ENCODE data around the gene SNAPC5. TPM values are rescaled to one million over a fixed set of nuclear protein-coding genes. Genes with fewer than 3 reads are reported as not detected.
A peak's percentile ranks its signal among the peaks of the same experiment; 100 is the strongest.

The SNAPC5 gene
- total and polyA plus RNA-seq, 2 of the 13 experiments (the other 11 are each of a cell fraction or from before 2014, with no cell fraction given) = 14.8 to 36.2 TPM

DNA sequence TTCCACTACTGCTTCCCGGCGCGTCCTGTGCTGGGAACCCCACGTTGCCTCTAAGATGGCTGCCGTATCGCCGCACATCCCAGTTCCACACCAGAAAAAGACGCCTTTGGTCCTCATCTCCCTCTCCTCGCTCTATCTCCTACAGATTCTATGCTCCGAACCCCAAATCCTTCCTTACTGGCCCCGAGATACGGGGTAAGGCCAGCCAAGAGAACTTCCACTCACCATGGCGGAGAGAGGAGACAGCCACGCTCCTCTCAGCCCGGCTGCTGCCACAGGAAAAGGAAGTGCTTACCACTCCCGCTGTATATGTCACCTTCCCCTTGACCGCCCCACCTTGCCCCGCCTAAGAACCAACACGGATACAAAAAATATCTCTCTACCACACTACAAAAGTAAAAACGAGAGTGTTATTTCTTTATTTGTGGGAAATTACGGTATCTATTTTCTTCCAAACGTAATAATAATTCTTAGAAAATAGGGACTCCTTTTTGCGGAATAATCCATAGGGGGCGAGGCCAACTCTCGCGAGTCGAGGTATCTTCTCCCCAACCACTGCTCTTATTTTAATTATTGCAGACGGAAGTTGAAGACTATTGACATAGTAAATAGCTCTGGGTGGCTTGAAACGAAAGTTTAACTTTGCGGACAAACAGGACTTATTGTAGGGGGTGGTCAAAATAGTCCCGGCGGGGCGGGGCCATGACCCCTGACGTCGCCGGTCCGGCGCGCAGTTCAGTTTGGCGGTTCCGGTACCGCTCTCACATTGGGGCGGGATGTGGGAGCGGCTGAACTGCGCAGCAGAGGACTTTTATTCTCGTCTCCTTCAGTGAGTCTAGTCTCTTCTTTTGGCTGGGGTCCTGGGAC is 7.2 kb upstream of the SNAPC5 start, which contains the start of the genes RPL4 and ZWILCH (continued):
- TF ChIP-seq, protein P1, sequence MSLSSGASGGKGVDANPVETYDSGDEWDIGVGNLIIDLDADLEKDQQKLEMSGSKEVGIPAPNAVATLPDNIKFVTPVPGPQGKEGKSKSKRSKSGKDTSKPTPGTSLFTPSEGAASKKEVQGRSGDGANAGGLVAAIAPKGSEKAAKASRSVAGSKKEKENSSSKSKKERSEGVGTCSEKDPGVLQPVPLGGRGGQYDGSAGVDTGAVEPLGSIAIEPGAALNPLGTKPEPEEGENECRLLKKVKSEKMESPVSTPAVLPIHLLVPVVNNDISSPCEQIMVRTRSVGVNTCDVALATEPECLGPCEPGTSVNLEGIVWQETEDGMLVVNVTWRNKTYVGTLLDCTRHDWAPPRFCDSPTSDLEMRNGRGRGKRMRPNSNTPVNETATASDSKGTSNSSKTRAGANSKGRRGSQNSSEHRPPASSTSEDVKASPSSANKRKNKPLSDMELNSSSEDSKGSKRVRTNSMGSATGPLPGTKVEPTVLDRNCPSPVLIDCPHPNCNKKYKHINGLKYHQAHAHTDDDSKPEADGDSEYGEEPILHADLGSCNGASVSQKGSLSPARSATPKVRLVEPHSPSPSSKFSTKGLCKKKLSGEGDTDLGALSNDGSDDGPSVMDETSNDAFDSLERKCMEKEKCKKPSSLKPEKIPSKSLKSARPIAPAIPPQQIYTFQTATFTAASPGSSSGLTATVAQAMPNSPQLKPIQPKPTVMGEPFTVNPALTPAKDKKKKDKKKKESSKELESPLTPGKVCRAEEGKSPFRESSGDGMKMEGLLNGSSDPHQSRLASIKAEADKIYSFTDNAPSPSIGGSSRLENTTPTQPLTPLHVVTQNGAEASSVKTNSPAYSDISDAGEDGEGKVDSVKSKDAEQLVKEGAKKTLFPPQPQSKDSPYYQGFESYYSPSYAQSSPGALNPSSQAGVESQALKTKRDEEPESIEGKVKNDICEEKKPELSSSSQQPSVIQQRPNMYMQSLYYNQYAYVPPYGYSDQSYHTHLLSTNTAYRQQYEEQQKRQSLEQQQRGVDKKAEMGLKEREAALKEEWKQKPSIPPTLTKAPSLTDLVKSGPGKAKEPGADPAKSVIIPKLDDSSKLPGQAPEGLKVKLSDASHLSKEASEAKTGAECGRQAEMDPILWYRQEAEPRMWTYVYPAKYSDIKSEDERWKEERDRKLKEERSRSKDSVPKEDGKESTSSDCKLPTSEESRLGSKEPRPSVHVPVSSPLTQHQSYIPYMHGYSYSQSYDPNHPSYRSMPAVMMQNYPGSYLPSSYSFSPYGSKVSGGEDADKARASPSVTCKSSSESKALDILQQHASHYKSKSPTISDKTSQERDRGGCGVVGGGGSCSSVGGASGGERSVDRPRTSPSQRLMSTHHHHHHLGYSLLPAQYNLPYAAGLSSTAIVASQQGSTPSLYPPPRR (CRISPR knock-in tag; IDR thresholded peaks at IDR 0.05; ENCODE audit: borderline replicate concordance) = no peak; the same call in 1 of the 2 replicates
- TF ChIP-seq ZSCAN21 (CRISPR knock-in tag; IDR thresholded peaks at IDR 0.05; ENCODE audit: borderline replicate concordance) (no peak), ZSCAN9 (CRISPR knock-in tag; IDR thresholded peaks at IDR 0.05; ENCODE audit: borderline replicate concordance) (peak; percentile 61; the same call in 1 of the 2 replicates), ZNF546 (CRISPR knock-in tag; conservative IDR thresholded peaks at IDR 0.05) (peak; percentile 85), ARHGAP35 (CRISPR knock-in tag; IDR thresholded peaks at IDR 0.05; ENCODE audit: borderline replicate concordance) (no peak), GABPB1 (CRISPR knock-in tag; IDR thresholded peaks at IDR 0.05) (peak; percentile 94), RFXAP (CRISPR knock-in tag; IDR thresholded peaks at IDR 0.05; ENCODE audit: borderline replicate concordance) (no peak), HDAC6 (IDR thresholded peaks at IDR 0.05; ENCODE audit: low read depth, low read length) (no peak), ONECUT2 (CRISPR knock-in tag; IDR thresholded peaks at IDR 0.05) (no peak), PAX8 (CRISPR knock-in tag; IDR thresholded peaks at IDR 0.05; ENCODE audit: borderline replicate concordance) (no peak), HDAC1 (CRISPR knock-in tag; IDR thresholded peaks at IDR 0.05) (peak; percentile 94), ZNF790 (CRISPR knock-in tag; IDR thresholded peaks at IDR 0.05; ENCODE audit: borderline replicate concordance) (peak; percentile 63; the same call in 1 of the 2 replicates), KMT2A (CRISPR knock-in tag; IDR thresholded peaks at IDR 0.05) (peak; percentile 60; the same call in 1 of the 2 replicates), MYC (CRISPR knock-in tag; IDR thresholded peaks at IDR 0.05; ENCODE audit: borderline replicate concordance) (peak; percentile 97), ZNF496 (CRISPR knock-in tag; IDR thresholded peaks at IDR 0.05; ENCODE audit: insufficient replicate concordance) (no peak), NAIF1 (CRISPR knock-in tag; IDR thresholded peaks at IDR 0.05; ENCODE audit: borderline replicate concordance) (peak; percentile 94; the same call in 1 of the 2 replicates)
- TF ChIP-seq, protein P2, sequence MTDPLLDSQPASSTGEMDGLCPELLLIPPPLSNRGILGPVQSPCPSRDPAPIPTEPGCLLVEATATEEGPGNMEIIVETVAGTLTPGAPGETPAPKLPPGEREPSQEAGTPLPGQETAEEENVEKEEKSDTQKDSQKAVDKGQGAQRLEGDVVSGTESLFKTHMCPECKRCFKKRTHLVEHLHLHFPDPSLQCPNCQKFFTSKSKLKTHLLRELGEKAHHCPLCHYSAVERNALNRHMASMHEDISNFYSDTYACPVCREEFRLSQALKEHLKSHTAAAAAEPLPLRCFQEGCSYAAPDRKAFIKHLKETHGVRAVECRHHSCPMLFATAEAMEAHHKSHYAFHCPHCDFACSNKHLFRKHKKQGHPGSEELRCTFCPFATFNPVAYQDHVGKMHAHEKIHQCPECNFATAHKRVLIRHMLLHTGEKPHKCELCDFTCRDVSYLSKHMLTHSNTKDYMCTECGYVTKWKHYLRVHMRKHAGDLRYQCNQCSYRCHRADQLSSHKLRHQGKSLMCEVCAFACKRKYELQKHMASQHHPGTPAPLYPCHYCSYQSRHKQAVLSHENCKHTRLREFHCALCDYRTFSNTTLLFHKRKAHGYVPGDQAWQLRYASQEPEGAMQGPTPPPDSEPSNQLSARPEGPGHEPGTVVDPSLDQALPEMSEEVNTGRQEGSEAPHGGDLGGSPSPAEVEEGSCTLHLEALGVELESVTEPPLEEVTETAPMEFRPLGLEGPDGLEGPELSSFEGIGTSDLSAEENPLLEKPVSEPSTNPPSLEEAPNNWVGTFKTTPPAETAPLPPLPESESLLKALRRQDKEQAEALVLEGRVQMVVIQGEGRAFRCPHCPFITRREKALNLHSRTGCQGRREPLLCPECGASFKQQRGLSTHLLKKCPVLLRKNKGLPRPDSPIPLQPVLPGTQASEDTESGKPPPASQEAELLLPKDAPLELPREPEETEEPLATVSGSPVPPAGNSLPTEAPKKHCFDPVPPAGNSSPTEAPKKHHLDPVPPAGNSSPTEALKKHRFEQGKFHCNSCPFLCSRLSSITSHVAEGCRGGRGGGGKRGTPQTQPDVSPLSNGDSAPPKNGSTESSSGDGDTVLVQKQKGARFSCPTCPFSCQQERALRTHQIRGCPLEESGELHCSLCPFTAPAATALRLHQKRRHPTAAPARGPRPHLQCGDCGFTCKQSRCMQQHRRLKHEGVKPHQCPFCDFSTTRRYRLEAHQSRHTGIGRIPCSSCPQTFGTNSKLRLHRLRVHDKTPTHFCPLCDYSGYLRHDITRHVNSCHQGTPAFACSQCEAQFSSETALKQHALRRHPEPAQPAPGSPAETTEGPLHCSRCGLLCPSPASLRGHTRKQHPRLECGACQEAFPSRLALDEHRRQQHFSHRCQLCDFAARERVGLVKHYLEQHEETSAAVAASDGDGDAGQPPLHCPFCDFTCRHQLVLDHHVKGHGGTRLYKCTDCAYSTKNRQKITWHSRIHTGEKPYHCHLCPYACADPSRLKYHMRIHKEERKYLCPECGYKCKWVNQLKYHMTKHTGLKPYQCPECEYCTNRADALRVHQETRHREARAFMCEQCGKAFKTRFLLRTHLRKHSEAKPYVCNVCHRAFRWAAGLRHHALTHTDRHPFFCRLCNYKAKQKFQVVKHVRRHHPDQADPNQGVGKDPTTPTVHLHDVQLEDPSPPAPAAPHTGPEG (CRISPR knock-in tag; IDR thresholded peaks at IDR 0.05) = peak; percentile 48; the same call in 1 of the 2 replicates

Measured in HepG2 (cell line).